A549 (cell line): ENCODE measurements around the gene PTPRN2. TPM values are rescaled to one million over a fixed set of nuclear protein-coding genes. Genes with fewer than 3 reads are reported as not detected.

ENCODE experiments used
- ATAC-seq, 2 experiments: fragments of 200-7000 bp in 1 of 2; fragments of >200 bp in 1 of 2; cut with Nextera tagmentation in 1 of 2; cut with Tn5 transposase in 1 of 2; 3 replicates each; pipeline versions ENCODE4 v1.8.0 to v1.9.1; 2018 to 2020; ENCODE audit warnings: mild to moderate bottlenecking in 1 of 2, moderate library complexity in 1 of 2
- CTCF ChIA-PET: fragments of 300-600 bp; sonication (Branson Sonifier 250); formaldehyde crosslinking; extraction: SDS; loops from one replicate; lab custom pipeline; 2021; ENCODE audit warnings: antibody characterized with exemption, inconsistent platforms; lab: Yijun Ruan, JAX
- POLR2A ChIA-PET: fragments of 350-600 bp; formaldehyde crosslinking; extraction: SDS; loops from one replicate; lab custom pipeline; 2021; ENCODE audit warnings: antibody characterized with exemption, inconsistent platforms; lab: Yijun Ruan, JAX
- DNase-seq, 2 experiments: peaks; one replicate each; pipeline versions ENCODE4 v3.0.0 to v3.0.0-alpha.2; 2011 to 2016; ENCODE audit warnings: low read depth in 1 of 2, low spot score in 1 of 2
- FAIRE-seq: peaks from 2 replicates; lab custom pipeline; 2011; peaks lifted over from hg19 to GRCh38; lab: Jason Lieb, UNC
- H3K27ac ChIP-seq, 2 experiments: fragments of >200 bp; sonication (Bioruptor Twin); formaldehyde crosslinking; 3 replicates each; pipeline ENCODE4 v1.5.1; 2016 to 2017
- H3K4me1 ChIP-seq: fragments of >200 bp; sonication (Bioruptor Twin); formaldehyde crosslinking; 3 replicates; pipeline ENCODE4 v1.6.1; 2016
- H3K4me2 ChIP-seq: fragments of >200 bp; sonication (Bioruptor Twin); formaldehyde crosslinking; 3 replicates; pipeline ENCODE4 v1.6.1; 2016
- H3K4me3 ChIP-seq: fragments of >200 bp; sonication (Bioruptor Twin); formaldehyde crosslinking; 3 replicates; pipeline ENCODE4 v1.5.1; 2016
- H3K9me3 ChIP-seq: fragments of >200 bp; sonication (Bioruptor Twin); formaldehyde crosslinking; 3 replicates; pipeline ENCODE4 v1.6.1; 2016
- BHLHE40 ChIP-seq: IDR thresholded peaks from 2 replicates; pipeline ENCODE4 v1.6.1; 2012; ENCODE audit warnings: low read depth, low read length, inconsistent platforms
- CBX8 ChIP-seq: fragments of 200-600 bp; sonication (generic); IDR thresholded peaks from 2 replicates; pipeline ENCODE4 v1.6.1; 2016
- CHD4 ChIP-seq: fragments of 200-600 bp; sonication (generic); IDR thresholded peaks from 2 replicates; pipeline ENCODE4 v1.6.1; 2016; ENCODE audit warnings: antibody characterized with exemption, mild to moderate bottlenecking, borderline replicate concordance
- FOSL2 ChIP-seq, 2 experiments: fragments of 450-650 bp in 1 of 2; fragments of >200 bp in 1 of 2; sonication (Bioruptor Twin) in 1 of 2; formaldehyde crosslinking; IDR thresholded peaks; 2 replicates each; pipeline versions ENCODE4 v1.5.0 to v1.6.1; 2016 to 2020; ENCODE audit warnings: mild to moderate bottlenecking in 1 of 2, moderate library complexity in 1 of 2
- GATA3 ChIP-seq: IDR thresholded peaks from 2 replicates; pipeline ENCODE4 v1.6.1; 2012; ENCODE audit warnings: borderline replicate concordance
- HEYL ChIP-seq: fragments of 250-450 bp; sonication (Bioruptor Pico); IDR thresholded peaks from 2 replicates; pipeline ENCODE4 v1.8.0; 2021; ENCODE audit warnings: mild to moderate bottlenecking, moderate library complexity
- JUN ChIP-seq, 2 experiments: fragments of >200 bp; sonication (Bioruptor Twin); formaldehyde crosslinking; IDR thresholded peaks; 2 replicates in 1 of 2; 3 replicates in 1 of 2; pipeline ENCODE4 v1.6.1; 2016 to 2017
- KDM1A ChIP-seq: fragments of 200-600 bp; sonication (generic); IDR thresholded peaks from 2 replicates; pipeline ENCODE4 v1.6.1; 2016; ENCODE audit warnings: low read depth, mild to moderate bottlenecking
- KDM5A ChIP-seq: fragments of 200-600 bp; sonication (generic); IDR thresholded peaks from 2 replicates; pipeline ENCODE4 v1.6.1; 2016; ENCODE audit warnings: antibody characterized with exemption, mild to moderate bottlenecking
- MAZ ChIP-seq: fragments of 150-350 bp; IDR thresholded peaks from 2 replicates; pipeline ENCODE4 v1.6.1; 2014; ENCODE audit warnings: antibody characterized with exemption, low read depth, low read length, borderline replicate concordance
- NPAS2 ChIP-seq: fragments of 250-450 bp; sonication (Bioruptor Pico); IDR thresholded peaks from 2 replicates; pipeline ENCODE4 v1.8.0; 2022; ENCODE audit warnings: mild to moderate bottlenecking, moderate library complexity, borderline replicate concordance
- RAD21 ChIP-seq, 2 experiments: fragments of >200 bp in 1 of 2; sonication (Bioruptor Twin) in 1 of 2; formaldehyde crosslinking in 1 of 2; IDR thresholded peaks in 1 of 2; conservative IDR thresholded peaks in 1 of 2; 2 replicates in 1 of 2; 3 replicates in 1 of 2; pipeline ENCODE4 v1.6.1; 2012 to 2018; ENCODE audit warnings: inconsistent platforms in 1 of 2
- RNF2 ChIP-seq: fragments of 200-600 bp; sonication (generic); IDR thresholded peaks from 2 replicates; pipeline ENCODE4 v1.6.1; 2016; ENCODE audit warnings: low read depth, mild to moderate bottlenecking, antibody characterized with exemption, moderate library complexity, borderline replicate concordance
- TP53 ChIP-seq: fragments of 250-450 bp; sonication (Bioruptor Pico); IDR thresholded peaks from 2 replicates; pipeline ENCODE4 v1.5.0; 2021; ENCODE audit warnings: mild to moderate bottlenecking, moderate library complexity
- ZNF302 ChIP-seq: fragments of 250-450 bp; sonication (Bioruptor Pico); IDR thresholded peaks from 2 replicates; pipeline ENCODE4 v1.9.0; 2021; ENCODE audit warnings: inconsistent platforms, mild to moderate bottlenecking, moderate library complexity
- WGBS: methylation state at CpG from one replicate; pipeline ENCODE4 v1.1.6; 2017; ENCODE audit errors: missing lambda C conversion rate; 5-methylcytosine and 5-hydroxymethylcytosine counted together
- polyA plus RNA-seq, 4 experiments: library from polyadenylated mRNA; depleted of rRNA in 3 of 4; stranded (reverse); fragments of >200 nt; fragmentation: RNase III in 1 of 4; extraction: RNeasy Plus Mini Kit Qiagen cat#74134 plus additional on column Dnase treatment in 1 of 4; gene quantifications; 2 replicates in 3 of 4; 3 replicates in 1 of 4; pipeline ENCODE4 v1.2.3, GENCODE V29; 2011 to 2017
- TF ChIP-seq, protein P1 (sequence below): fragments of 200-600 bp; sonication (generic); IDR thresholded peaks from 2 replicates; pipeline ENCODE4 v1.6.1; 2016; ENCODE audit warnings: antibody characterized with exemption, mild to moderate bottlenecking, moderate library complexity
- TF ChIP-seq, protein P2 (sequence below): fragments of >200 bp; sonication (Bioruptor Twin); formaldehyde crosslinking; IDR thresholded peaks from 3 replicates; pipeline ENCODE4 v1.5.1; 2016
- TF ChIP-seq, protein P3 (sequence below): fragments of >200 bp; sonication (Bioruptor Twin); formaldehyde crosslinking; IDR thresholded peaks from 3 replicates; pipeline ENCODE4 v1.6.1; 2016

The PTPRN2 gene
- polyA plus RNA-seq, 2 of the 4 experiments (the other 2 are of a cell fraction): 0.41 to 1.2 TPM

DNA sequence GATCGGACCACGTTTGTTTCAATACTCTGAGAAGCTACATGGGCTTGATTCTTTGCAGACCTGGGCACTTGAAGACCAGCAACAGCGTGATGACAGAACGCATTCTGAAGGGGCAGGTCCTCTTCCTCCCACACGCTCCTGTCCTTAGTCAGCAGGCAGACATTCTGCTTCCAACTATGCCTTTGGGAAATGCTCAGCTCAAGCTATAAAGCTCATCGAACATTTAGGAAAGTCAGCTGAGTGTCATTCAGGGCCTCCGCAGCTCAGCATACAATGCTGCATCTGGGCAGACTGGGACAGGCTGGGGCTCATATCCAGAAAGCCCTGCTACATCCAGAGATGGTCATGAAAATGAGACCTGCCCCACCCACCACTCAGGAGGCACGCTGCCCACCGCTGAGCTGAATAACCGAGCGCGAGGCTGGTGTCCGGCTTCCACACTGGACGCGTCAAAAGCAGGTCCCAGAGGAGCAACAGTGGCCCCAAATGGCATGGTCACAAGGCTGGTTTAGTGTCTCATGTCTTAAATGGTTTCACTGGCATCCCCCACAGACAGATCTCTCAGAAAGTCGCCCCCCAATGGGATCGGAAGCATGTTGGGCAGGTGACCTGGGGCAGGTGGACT, 976.8 kb downstream of the PTPRN2 start:
- POLR2A ChIA-PET: no interaction called here
- 61% methylated on average over 11 of the region's 17 CpGs for WGBS
- Histone ChIP-seq H3K4me2 (no peak overlapping the region), H3K4me3 (no peak overlapping the region), H3K4me1 (no peaks in the 10 kb centered on the region), H3K27ac (no peak overlapping the region), H3K9me3 (no peaks in the 10 kb centered on the region)
- CTCF ChIA-PET: interaction anchor here (1.5 kb wide), 1 partner anchor 178 kb away, joined by 3 read pairs; no protein-coding TSS in a partner anchor
- no peak for DNase-seq
- ATAC-seq: no peak
- FAIRE-seq: no peak
- TF ChIP-seq, protein P1, sequence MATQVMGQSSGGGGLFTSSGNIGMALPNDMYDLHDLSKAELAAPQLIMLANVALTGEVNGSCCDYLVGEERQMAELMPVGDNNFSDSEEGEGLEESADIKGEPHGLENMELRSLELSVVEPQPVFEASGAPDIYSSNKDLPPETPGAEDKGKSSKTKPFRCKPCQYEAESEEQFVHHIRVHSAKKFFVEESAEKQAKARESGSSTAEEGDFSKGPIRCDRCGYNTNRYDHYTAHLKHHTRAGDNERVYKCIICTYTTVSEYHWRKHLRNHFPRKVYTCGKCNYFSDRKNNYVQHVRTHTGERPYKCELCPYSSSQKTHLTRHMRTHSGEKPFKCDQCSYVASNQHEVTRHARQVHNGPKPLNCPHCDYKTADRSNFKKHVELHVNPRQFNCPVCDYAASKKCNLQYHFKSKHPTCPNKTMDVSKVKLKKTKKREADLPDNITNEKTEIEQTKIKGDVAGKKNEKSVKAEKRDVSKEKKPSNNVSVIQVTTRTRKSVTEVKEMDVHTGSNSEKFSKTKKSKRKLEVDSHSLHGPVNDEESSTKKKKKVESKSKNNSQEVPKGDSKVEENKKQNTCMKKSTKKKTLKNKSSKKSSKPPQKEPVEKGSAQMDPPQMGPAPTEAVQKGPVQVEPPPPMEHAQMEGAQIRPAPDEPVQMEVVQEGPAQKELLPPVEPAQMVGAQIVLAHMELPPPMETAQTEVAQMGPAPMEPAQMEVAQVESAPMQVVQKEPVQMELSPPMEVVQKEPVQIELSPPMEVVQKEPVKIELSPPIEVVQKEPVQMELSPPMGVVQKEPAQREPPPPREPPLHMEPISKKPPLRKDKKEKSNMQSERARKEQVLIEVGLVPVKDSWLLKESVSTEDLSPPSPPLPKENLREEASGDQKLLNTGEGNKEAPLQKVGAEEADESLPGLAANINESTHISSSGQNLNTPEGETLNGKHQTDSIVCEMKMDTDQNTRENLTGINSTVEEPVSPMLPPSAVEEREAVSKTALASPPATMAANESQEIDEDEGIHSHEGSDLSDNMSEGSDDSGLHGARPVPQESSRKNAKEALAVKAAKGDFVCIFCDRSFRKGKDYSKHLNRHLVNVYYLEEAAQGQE: no peak
- TF ChIP-seq CBX8: no peak
- TF ChIP-seq BHLHE40: no peak

- WGBS: 70% methylated on average over 14 of the region's 22 CpGs
- FAIRE-seq: no peak
- H3K4me2 ChIP-seq: no peak overlapping the region
- no peaks in the 10 kb centered on the region for H3K9me3 ChIP-seq
- H3K27ac ChIP-seq: no peak overlapping the region
- TF ChIP-seq ZNF302 (CRISPR knock-in tag): no peak
- no peak for TF ChIP-seq TP53 (CRISPR knock-in tag)
- TF ChIP-seq, protein P2, sequence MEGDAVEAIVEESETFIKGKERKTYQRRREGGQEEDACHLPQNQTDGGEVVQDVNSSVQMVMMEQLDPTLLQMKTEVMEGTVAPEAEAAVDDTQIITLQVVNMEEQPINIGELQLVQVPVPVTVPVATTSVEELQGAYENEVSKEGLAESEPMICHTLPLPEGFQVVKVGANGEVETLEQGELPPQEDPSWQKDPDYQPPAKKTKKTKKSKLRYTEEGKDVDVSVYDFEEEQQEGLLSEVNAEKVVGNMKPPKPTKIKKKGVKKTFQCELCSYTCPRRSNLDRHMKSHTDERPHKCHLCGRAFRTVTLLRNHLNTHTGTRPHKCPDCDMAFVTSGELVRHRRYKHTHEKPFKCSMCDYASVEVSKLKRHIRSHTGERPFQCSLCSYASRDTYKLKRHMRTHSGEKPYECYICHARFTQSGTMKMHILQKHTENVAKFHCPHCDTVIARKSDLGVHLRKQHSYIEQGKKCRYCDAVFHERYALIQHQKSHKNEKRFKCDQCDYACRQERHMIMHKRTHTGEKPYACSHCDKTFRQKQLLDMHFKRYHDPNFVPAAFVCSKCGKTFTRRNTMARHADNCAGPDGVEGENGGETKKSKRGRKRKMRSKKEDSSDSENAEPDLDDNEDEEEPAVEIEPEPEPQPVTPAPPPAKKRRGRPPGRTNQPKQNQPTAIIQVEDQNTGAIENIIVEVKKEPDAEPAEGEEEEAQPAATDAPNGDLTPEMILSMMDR: no peak
- no peak for TF ChIP-seq KDM5A
- TF ChIP-seq FOSL2 (IDR thresholded peaks at IDR 0.05): no peak
- TF ChIP-seq FOSL2 (CRISPR knock-in tag; IDR thresholded peaks at IDR 0.05): no peak
- TF ChIP-seq HEYL (CRISPR knock-in tag): no peak
- TF ChIP-seq, protein P3, sequence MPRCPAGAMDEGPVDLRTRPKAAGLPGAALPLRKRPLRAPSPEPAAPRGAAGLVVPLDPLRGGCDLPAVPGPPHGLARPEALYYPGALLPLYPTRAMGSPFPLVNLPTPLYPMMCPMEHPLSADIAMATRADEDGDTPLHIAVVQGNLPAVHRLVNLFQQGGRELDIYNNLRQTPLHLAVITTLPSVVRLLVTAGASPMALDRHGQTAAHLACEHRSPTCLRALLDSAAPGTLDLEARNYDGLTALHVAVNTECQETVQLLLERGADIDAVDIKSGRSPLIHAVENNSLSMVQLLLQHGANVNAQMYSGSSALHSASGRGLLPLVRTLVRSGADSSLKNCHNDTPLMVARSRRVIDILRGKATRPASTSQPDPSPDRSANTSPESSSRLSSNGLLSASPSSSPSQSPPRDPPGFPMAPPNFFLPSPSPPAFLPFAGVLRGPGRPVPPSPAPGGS: no peak
- TF ChIP-seq RAD21 (conservative IDR thresholded peaks at IDR 0.05 in 1 of 2, IDR thresholded peaks at IDR 0.05 in 1 of 2): no peak
- TF ChIP-seq, protein P1: no peak
- TF ChIP-seq RNF2: no peak
- no peak for TF ChIP-seq MAZ
- TF ChIP-seq GATA3: no peak
- no peak for TF ChIP-seq KDM1A
- TF ChIP-seq JUN (IDR thresholded peaks at IDR 0.05): no peak
- TF ChIP-seq CHD4: no peak
- TF ChIP-seq NPAS2 (CRISPR knock-in tag): no peak
- no peak overlapping the region for H3K4me3 ChIP-seq
- ChIA-PET POLR2A (no interaction called here), CTCF (interaction anchor here (1.5 kb wide), 1 partner anchor 177 kb away, joined by 3 read pairs; no protein-coding TSS in a partner anchor)
- no peak for ATAC-seq
- no peaks in the 10 kb centered on the region for H3K4me1 ChIP-seq
- no peak for DNase-seq
These were observed 977.5 kb downstream of the PTPRN2 start for GRCh38 chr7:157609932-157610640.
